GM06990 (cell line): Measurements from ENCODE around the gene TMEM219.

Experiments used
- DNase-seq: peaks from one replicate; pipeline ENCODE4 v3.0.0-alpha.2; 2011; ENCODE audit not compliant: insufficient read length; ENCODE audit errors: extremely low read depth
- H3K27me3 ChIP-seq: replicated peaks from 2 replicates; pipeline ENCODE4 v1.6.0; 2011; ENCODE audit warnings: low read length; ENCODE audit not compliant: control insufficient read depth, insufficient read depth
- H3K36me3 ChIP-seq: 2 replicates; pipeline ENCODE4 v1.5.1; 2011; ENCODE audit warnings: low read length; ENCODE audit not compliant: control insufficient read depth, insufficient read depth
- H3K4me3 ChIP-seq: replicated peaks from 2 replicates; pipeline ENCODE4 v1.5.1; 2011; ENCODE audit warnings: low read depth, mild to moderate bottlenecking, control low read depth, low read length
- TF ChIP-seq, protein P1 (sequence below): IDR thresholded peaks from 2 replicates; pipeline ENCODE4 v1.5.1; 2011; ENCODE audit warnings: low read length, control low read depth, mild to moderate bottlenecking, inconsistent platforms; ENCODE audit not compliant: insufficient read depth, poor library complexity, severe bottlenecking

The TMEM219 gene

DNA sequence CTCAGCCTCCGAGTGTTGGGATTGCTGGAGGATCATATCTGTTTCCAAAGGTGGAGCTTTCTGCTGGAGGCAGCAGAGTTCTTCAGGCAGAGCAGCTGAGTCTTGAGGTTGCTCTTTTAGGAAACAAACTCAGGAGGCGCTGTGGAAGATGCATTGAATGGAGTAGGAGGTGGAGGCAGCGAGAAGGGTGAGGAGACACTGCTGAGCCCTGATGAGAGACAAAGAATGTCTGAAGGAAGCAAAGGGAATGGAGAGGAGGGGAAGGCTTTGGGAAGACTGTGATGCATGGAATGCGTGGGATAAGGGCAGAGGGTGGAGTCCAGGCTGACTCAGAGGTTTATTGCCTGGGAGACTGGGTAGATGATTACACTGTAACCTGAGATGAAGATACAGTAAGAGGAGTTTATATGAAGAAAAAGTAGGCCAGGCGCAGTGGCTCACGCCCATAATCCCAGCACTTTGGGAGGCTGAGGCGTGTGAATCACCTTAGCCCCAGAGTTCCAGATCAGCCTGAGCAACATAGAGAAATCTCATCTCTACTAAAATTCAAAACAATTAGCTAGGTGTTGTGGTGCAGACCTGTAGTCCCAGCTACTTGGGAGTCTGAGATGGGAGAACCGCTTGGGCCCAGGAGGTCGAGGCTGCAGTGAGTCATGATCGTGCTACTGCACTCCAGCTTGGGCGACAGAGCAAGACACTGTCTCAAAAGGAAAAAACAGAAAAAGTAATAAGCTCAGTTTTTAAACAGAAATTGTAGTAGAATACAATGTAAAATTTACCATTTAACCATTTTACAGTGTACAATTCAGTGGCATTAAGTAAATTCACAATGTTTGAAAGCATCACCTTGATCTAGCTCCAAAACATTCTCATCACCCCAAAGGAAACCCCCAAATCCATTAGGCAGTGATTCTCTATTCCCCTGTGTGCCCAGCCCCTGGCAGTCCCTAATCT lies 17.8 kb upstream of the TMEM219 start:
- TF ChIP-seq, protein P1, sequence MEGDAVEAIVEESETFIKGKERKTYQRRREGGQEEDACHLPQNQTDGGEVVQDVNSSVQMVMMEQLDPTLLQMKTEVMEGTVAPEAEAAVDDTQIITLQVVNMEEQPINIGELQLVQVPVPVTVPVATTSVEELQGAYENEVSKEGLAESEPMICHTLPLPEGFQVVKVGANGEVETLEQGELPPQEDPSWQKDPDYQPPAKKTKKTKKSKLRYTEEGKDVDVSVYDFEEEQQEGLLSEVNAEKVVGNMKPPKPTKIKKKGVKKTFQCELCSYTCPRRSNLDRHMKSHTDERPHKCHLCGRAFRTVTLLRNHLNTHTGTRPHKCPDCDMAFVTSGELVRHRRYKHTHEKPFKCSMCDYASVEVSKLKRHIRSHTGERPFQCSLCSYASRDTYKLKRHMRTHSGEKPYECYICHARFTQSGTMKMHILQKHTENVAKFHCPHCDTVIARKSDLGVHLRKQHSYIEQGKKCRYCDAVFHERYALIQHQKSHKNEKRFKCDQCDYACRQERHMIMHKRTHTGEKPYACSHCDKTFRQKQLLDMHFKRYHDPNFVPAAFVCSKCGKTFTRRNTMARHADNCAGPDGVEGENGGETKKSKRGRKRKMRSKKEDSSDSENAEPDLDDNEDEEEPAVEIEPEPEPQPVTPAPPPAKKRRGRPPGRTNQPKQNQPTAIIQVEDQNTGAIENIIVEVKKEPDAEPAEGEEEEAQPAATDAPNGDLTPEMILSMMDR, result no peak
- Histone ChIP-seq H3K27me3 (no peaks in the 10 kb centered on the region), H3K4me3 (no peak overlapping the region), H3K36me3 (no peaks in the 10 kb centered on the region)
- DNase-seq, result no peak

DNA sequence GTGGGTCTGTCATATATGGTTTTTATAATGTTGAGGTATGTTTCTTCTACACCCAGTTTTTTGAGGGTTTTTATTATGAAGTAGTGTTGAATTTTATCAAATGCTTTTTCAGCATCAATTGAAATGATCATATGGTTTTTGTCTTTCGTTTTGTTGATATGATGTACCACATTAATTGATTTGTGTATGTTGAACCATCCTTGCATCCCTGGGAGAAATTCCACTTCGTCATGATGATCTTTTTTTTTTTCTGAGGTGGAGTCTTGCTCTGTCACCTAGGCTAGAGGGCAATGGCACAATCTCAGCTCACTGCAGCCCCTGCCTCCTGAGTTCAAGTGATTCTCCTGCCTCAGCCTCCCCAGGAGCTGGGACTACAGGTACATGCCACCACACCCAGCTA lies 14.0 kb upstream of the TMEM219 start:
- no peak for DNase-seq
- H3K4me3 ChIP-seq, result no peak overlapping the region
- TF ChIP-seq, protein P1, result no peak
- no peaks in the 10 kb centered on the region for H3K36me3 ChIP-seq
- no peaks in the 10 kb centered on the region for H3K27me3 ChIP-seq

DNA sequence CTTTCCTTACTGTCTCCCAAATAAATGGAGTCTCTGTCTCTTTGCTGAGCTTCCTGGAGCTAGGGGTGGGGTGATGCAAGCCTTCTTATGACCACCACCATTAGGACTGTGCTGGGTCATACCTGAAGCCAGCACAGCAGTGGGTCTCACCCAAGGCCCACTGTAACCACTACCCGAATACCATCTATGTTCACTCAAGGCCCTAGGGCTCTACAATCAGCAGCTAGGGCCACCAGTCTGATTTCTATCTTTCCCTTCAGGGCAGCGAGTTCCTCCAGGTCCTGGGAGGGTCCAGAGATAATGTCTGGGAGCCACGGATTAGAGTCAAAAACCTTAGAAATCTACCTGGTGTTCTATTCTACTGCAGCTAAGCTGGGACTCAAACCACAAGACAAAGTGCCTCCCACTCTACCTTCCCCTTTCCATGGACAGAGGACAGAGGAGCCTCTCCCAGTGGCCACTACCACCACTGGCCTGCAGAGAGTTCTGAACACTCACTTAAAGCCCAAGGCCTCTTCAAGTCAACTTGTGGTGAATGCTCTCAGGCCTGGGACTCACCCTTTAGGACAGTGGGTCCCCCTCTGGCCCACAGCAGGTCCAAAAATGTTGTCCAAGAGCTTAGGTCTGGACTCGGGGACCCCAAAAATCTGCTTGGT lies 10.9 kb upstream of the TMEM219 start:
- TF ChIP-seq, protein P1, result no peak
- no peaks in the 10 kb centered on the region for H3K36me3 ChIP-seq
- no peak overlapping the region for H3K4me3 ChIP-seq
- no peak for DNase-seq
- no peaks in the 10 kb centered on the region for H3K27me3 ChIP-seq

DNA sequence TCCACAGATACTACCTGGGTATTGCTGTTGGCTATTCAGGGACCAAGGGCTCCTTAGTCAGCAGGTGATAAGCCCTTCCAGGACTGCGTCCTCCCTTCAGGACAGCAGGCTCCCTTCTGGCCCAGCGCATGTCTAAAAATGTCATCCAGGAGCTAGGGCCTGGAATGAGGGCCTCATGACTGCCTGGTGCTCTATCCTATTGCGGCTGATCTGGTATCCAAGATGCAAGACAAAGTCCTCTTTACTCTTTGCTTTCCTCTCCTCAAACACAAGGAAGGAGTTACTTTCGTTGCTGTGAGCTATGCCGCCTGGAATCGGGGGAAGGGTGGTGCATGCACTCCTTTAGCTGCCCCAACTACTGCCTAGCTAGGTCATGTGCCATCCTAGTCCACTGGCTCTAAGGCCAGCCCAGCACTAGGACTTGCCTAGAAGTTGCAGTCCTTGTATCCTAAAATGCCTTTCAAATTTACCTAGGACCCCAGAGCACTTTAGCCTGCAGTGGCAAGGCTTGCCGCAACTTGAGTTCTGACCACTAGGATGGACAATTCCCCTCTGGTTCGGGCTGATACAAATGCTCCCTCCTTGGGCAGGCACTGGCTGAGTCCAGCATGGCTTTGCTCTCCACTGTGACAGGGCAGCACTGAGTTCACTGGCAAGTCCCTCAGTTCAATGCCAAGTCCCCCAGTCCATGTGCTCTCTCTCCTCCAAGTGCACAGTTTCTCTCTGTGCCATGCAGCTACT lies 10.1 kb upstream of the TMEM219 start:
- no peak for DNase-seq
- H3K36me3 ChIP-seq, result no peaks in the 10 kb centered on the region
- no peaks in the 10 kb centered on the region for H3K27me3 ChIP-seq
- TF ChIP-seq, protein P1, result no peak
- no peak overlapping the region for H3K4me3 ChIP-seq

DNA sequence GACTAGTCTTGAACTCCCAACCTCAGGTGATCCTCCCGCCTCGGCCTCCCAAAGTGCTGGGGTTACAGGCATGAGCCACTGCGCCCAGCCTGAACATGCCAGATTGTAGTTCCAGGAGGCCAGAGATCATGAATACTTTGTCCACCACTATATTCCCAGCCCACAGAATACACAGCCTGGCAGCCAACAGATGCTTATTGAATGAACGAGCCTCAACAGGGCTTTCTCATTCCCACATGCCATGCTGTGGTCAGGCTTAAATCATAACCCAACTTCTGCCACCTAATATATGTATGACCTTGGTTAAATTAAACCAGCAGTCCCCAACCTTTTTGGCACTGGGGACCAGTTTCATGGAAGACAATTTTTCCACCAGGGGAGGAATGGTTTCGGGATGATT lies 3.1 kb upstream of the TMEM219 start:
- Histone ChIP-seq H3K4me3 (no peak overlapping the region), H3K36me3 (no peaks in the 10 kb centered on the region; the same call in 1 of the 2 replicates), H3K27me3 (no peaks in the 10 kb centered on the region)
- no peak for DNase-seq
- TF ChIP-seq, protein P1, result no peak
